ENCODE data around the gene RNF115.

Gene RNF115

GRCh38 chr1:145702052-145702451, 121.8 kb downstream of the RNF115 start:
- no peaks in the 10 kb centered on the region for H3K36me3 ChIP-seq (ENCODE audit: insufficient read depth)
- no peak for TF ChIP-seq CTCF (conservative IDR thresholded peaks at IDR 0.05; ENCODE audit: low read depth, low read length)
- no peaks in the 10 kb centered on the region for H3K27me3 ChIP-seq (ENCODE audit: insufficient read depth, low read depth)
- no peak overlapping the region for H3K9ac ChIP-seq
- no peak overlapping the region for H3K4me2 ChIP-seq
- no peaks in the 10 kb centered on the region for H4K20me1 ChIP-seq (ENCODE audit: insufficient read depth)
- H3K79me2 ChIP-seq (ENCODE audit: insufficient read depth, low read depth): no peaks in the 10 kb centered on the region
- H3K27ac ChIP-seq: no peak overlapping the region
- no peak overlapping the region for H3K4me3 ChIP-seq (IDR thresholded peaks at IDR 0.05; ENCODE audit: insufficient read depth, low read depth, low read length)
- no peak overlapping the region for H2AFZ ChIP-seq (ENCODE audit: low read depth)
- no peaks in the 10 kb centered on the region for H3K4me1 ChIP-seq (ENCODE audit: low read depth, poor library complexity, severe bottlenecking)

- TF ChIP-seq CTCF (conservative IDR thresholded peaks at IDR 0.05; ENCODE audit: low read depth, low read length): no peak
- H3K4me2 ChIP-seq: no peak overlapping the region
- H2AFZ ChIP-seq (ENCODE audit: low read depth): no peak overlapping the region
- H3K9ac ChIP-seq: no peak overlapping the region
- H3K4me3 ChIP-seq (IDR thresholded peaks at IDR 0.05; ENCODE audit: insufficient read depth, low read depth, low read length): no peak overlapping the region
- H4K20me1 ChIP-seq (ENCODE audit: insufficient read depth): no peaks in the 10 kb centered on the region
- H3K27me3 ChIP-seq (ENCODE audit: insufficient read depth, low read depth): no peaks in the 10 kb centered on the region
- H3K36me3 ChIP-seq (ENCODE audit: insufficient read depth): no peaks in the 10 kb centered on the region
- no peaks in the 10 kb centered on the region for H3K79me2 ChIP-seq (ENCODE audit: insufficient read depth, low read depth)
- H3K27ac ChIP-seq: no peak overlapping the region
- no peaks in the 10 kb centered on the region for H3K4me1 ChIP-seq (ENCODE audit: low read depth, poor library complexity, severe bottlenecking)
These were observed 122.5 kb downstream of the RNF115 start for GRCh38 chr1:145701306-145701862.

GRCh38 chr1:145696630-145696960, 127.3 kb downstream of the RNF115 start:
- no peak overlapping the region for H2AFZ ChIP-seq (ENCODE audit: low read depth)
- no peak overlapping the region for H3K4me3 ChIP-seq (IDR thresholded peaks at IDR 0.05; ENCODE audit: insufficient read depth, low read depth, low read length)
- H3K4me2 ChIP-seq: no peak overlapping the region
- no peak overlapping the region for H3K27ac ChIP-seq
- no peaks in the 10 kb centered on the region for H4K20me1 ChIP-seq (ENCODE audit: insufficient read depth)
- H3K79me2 ChIP-seq (ENCODE audit: insufficient read depth, low read depth): no peaks in the 10 kb centered on the region
- TF ChIP-seq CTCF (conservative IDR thresholded peaks at IDR 0.05; ENCODE audit: low read depth, low read length): no peak
- no peaks in the 10 kb centered on the region for H3K36me3 ChIP-seq (ENCODE audit: insufficient read depth)
- no peak overlapping the region for H3K9ac ChIP-seq
- no peaks in the 10 kb centered on the region for H3K27me3 ChIP-seq (ENCODE audit: insufficient read depth, low read depth)
- peaks cover 10% of the 10 kb centered on the region for H3K4me1 ChIP-seq (ENCODE audit: low read depth, poor library complexity, severe bottlenecking)

GRCh38 chr1:145695821-145696629, 127.9 kb downstream of the RNF115 start:
- Histone ChIP-seq H3K27ac (no peak overlapping the region), H3K4me2 (no peak overlapping the region), H3K4me3 (IDR thresholded peaks at IDR 0.05; ENCODE audit: insufficient read depth, low read depth, low read length) (no peak overlapping the region), H4K20me1 (ENCODE audit: insufficient read depth) (no peaks in the 10 kb centered on the region), H2AFZ (ENCODE audit: low read depth) (no peak overlapping the region), H3K79me2 (ENCODE audit: insufficient read depth, low read depth) (no peaks in the 10 kb centered on the region), H3K27me3 (ENCODE audit: insufficient read depth, low read depth) (no peaks in the 10 kb centered on the region), H3K9ac (no peak overlapping the region), H3K4me1 (ENCODE audit: low read depth, poor library complexity, severe bottlenecking) (peaks cover 15% of the 10 kb centered on the region), H3K36me3 (ENCODE audit: insufficient read depth) (no peaks in the 10 kb centered on the region)
- no peak for TF ChIP-seq CTCF (conservative IDR thresholded peaks at IDR 0.05; ENCODE audit: low read depth, low read length)

All from KMS-11 (cell line).